Activated naive CD4-positive, alpha-beta T cell treated with anti-CD3 and anti-CD28 coated beads for 36 hours (primary cell): ENCODE data around the gene PLK1. TPM values are rescaled to one million over a fixed set of nuclear protein-coding genes. Genes with fewer than 3 reads are reported as not detected.
"Not testable (repeated sequence)": the region's sequence is repeated elsewhere in the genome, so short reads cannot be mapped to it uniquely, and the experiment has no call there.

Experiments
- CTCF ChIA-PET: fragments of 350-600 bp; sonication (Branson Sonifier 250); formaldehyde crosslinking; loops from one replicate; lab custom pipeline; 2021; ENCODE audit warnings: antibody characterized with exemption; lab: Charles Lee
- DNase-seq: peaks from one replicate; pipeline ENCODE4 v3.0.0-alpha.2; 2020
- H3K27ac Mint-ChIP-seq: one replicate; pipeline ENCODE4 v1.8.0; 2021; ENCODE audit warnings: mild to moderate bottlenecking, mixed read lengths
- H3K27me3 Mint-ChIP-seq: one replicate; pipeline ENCODE4 v1.8.0; 2021; ENCODE audit warnings: low read depth, mixed read lengths
- H3K36me3 Mint-ChIP-seq: one replicate; pipeline ENCODE4 v1.8.0; 2021; ENCODE audit warnings: low read depth, mixed read lengths
- H3K4me1 Mint-ChIP-seq: one replicate; pipeline ENCODE4 v1.8.0; 2021; ENCODE audit warnings: low read depth, mixed read lengths
- H3K4me3 Mint-ChIP-seq: one replicate; pipeline ENCODE4 v1.8.0; 2021; ENCODE audit warnings: mild to moderate bottlenecking, moderate library complexity, mixed read lengths
- H3K9me3 Mint-ChIP-seq: one replicate; pipeline ENCODE4 v1.8.0; 2021; ENCODE audit warnings: mixed read lengths
- intact Hi-C: fragments of 100-400 bp; cut with micrococcal nuclease; formaldehyde crosslinking; loops from one replicate; pipeline ENCODE4 v1.15.1; 2023
- total RNA-seq, 2 experiments: library from RNA; stranded (reverse); gene quantifications; one replicate each; pipeline ENCODE4 v1.2.3, GENCODE V29; 2021

PLK1 gene
- total RNA-seq, result 10 to 100 TPM; 91.8 to 98.0 TPM

DNA sequence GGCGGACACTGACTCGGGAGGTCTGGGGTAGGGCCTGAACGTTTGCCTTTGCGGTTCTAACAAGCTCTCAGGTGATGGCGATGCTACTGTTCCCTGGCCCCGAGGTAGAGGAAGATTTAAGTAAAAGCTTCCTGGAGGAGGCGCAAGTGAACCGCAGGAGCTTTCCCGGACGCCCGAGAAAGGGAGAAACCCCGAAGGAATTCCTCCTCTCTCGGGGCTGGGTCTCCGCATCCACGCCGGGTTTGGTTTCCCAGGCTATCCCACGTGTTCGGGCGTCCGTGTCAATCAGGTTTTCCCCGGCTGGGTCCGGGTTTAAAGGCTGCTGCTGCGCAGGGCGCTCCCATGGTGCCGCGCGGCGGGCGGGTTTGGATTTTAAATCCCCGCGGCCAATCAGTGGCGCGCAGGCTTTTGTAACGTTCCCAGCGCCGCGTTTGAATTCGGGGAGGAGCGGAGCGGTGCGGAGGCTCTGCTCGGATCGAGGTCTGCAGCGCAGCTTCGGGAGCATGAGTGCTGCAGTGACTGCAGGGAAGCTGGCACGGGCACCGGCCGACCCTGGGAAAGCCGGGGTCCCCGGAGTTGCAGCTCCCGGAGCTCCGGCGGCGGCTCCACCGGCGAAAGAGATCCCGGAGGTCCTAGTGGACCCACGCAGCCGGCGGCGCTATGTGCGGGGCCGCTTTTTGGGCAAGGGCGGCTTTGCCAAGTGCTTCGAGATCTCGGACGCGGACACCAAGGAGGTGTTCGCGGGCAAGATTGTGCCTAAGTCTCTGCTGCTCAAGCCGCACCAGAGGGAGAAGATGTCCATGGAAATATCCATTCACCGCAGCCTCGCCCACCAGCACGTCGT lies at the start of gene PLK1:
PLK1 (plus strand) TSS at position 460 of the 844 bp plus-strand sequence; CDS start at position 504, 44 bp downstream.
- Mint-ChIP-seq H3K27me3 (peaks cover 3% of the 10 kb centered on the region), H3K36me3 (peaks cover 36% of the 10 kb centered on the region), H3K4me3 (peak within 1 kb of the TSS; percentile 89), H3K9me3 (no peaks in the 10 kb centered on the region), H3K27ac (peak within 1 kb of the TSS; percentile 30), H3K4me1 (peaks cover 16% of the 10 kb centered on the region)
- CTCF ChIA-PET, result interaction anchor here (0.6 to 2.0 kb wide), 6 partner anchors 9 to 282 kb away, joined by 3 to 7 read pairs (median 4); partner anchors contain the start of gene NDUFAB1
- DNase-seq, result peak; percentile 90
- intact Hi-C loops, result loop anchor here (1.0 to 5.0 kb wide), 3 partner anchors 37 to 336 kb away; partner anchors contain the start of genes DCTN5 and PALB2

DNA sequence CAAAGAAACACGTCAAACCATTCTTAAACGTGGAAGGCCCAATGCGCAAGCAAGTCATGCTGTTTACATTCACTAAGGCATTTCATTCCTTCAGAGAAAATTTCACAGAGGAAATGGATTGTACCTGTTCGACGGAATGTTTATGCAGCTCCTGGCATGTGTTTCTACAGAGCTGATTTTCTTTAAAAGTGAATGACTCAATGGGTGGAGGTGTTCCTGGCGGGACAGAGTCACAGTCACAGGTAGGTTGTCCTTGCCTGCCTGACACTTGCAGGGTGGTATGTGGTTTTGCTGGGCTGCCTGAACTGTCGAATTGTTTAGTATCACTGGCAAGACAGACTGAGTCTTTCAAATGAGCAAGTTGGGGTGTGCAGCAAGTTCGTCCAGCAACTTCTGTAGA lies 49.2 kb upstream of the PLK1 start:
- no peak overlapping the region for H3K27ac Mint-ChIP-seq
- DNase-seq, result no peak
- no peaks in the 10 kb centered on the region for H3K9me3 Mint-ChIP-seq
- no peak overlapping the region for H3K4me3 Mint-ChIP-seq
- H3K4me1 Mint-ChIP-seq, result peaks cover 19% of the 10 kb centered on the region
- peaks cover 47% of the 10 kb centered on the region for H3K36me3 Mint-ChIP-seq
- CTCF ChIA-PET, result no interaction called here
- no peaks in the 10 kb centered on the region for H3K27me3 Mint-ChIP-seq
- intact Hi-C loops, result no loop called here

DNA sequence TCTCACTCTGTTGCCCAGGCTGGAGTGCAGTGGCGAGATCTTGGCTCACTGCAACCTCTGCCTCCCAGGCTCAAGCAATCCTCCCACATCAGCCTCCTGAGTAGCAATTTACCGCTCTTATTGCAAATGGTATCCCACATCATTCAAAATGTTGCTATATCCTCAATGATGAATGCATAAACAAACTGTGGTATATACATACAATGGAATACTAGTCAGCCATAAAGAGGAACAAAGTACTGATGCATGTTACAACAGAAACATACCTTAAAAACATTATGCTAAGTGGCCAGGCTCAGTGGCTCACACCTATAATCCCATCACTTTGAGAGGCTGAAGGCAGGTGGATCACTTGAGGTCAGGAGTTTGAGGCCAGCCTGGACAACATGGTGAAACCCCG lies 46.8 kb upstream of the PLK1 start:
- DNase-seq, H3K27me3 Mint-ChIP-seq, intact Hi-C loops, H3K4me3 Mint-ChIP-seq, H3K9me3 Mint-ChIP-seq, H3K27ac Mint-ChIP-seq, CTCF ChIA-PET: not testable (repeated sequence)
- H3K36me3 Mint-ChIP-seq, result peaks cover 46% of the 10 kb centered on the region
- peaks cover 21% of the 10 kb centered on the region for H3K4me1 Mint-ChIP-seq

DNA sequence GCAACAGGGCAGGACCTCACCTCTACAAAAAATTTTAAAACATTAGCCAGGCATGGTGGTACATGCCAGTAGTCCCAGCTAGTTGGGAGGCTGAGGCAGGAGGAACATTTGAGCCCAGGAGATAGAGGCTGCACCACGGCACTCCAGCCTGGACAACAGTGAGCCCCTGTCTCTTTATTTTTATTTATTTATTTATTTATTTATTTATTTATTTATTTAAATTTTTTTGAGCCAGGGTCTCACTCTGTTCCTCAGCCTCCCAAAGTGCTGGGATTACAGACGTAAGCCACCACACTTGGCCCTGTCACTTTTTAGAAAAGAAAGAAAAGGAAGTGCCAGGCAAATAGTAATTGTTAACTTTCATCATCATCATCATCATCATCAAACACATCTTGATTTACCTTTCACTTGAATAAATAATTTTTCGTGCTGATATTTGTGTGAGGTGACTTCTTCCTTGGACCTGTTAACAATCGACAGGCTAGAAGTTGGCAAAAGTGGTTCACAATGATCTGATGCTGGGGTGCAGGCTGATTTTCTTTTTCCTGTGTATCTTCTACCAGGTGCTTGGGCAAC lies 44.1 kb upstream of the PLK1 start:
- Mint-ChIP-seq H3K4me3 (no peak overlapping the region), H3K4me1 (peaks cover 23% of the 10 kb centered on the region), H3K27me3 (no peaks in the 10 kb centered on the region), H3K36me3 (peaks cover 41% of the 10 kb centered on the region), H3K27ac (no peak overlapping the region), H3K9me3 (no peaks in the 10 kb centered on the region)
- CTCF ChIA-PET, result no interaction called here
- DNase-seq, result no peak
- intact Hi-C loops, result no loop called here

DNA sequence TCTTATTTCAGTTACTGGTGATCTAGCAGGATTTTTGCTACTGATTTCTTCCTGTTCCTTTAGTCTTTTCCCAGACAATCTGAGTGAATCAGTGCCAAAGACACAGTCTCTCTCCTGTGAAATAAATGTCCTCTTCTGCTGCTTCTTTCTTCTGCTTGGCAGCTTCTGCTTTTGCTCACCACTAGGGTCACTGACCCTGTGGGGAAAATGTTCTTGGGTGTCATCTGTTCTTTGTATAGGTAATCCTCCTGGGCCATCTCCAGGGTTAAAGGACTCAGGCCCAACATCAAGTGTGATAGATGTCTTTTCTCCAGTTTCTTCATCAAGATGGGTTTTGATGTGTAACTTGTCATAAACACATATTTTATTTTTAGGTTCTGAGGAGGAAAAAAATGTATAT lies 42.7 kb upstream of the PLK1 start:
- Mint-ChIP-seq H3K4me1 (peaks cover 24% of the 10 kb centered on the region), H3K4me3 (no peak overlapping the region), H3K36me3 (peaks cover 34% of the 10 kb centered on the region), H3K27ac (no peak overlapping the region), H3K27me3 (no peaks in the 10 kb centered on the region), H3K9me3 (no peaks in the 10 kb centered on the region)
- no peak for DNase-seq
- CTCF ChIA-PET, result no interaction called here
- intact Hi-C loops, result no loop called here

DNA sequence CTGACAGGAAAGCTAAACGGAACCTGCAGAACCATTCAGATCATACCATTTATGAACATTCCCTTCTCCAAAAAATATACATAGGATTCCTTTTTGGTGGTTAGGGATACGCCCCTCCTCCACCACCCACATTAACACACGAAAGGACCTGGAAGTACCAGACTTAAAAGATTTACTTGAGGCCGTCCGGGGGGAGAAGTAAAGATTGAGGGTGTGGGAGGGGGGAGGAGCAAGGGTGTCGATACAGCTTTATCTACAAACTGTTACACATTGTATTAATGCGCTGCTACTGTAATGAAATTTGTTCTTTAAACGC lies 38.1 kb upstream of the PLK1 start:
- H3K4me1 Mint-ChIP-seq, result peaks cover 27% of the 10 kb centered on the region
- intact Hi-C loops, result no loop called here
- H3K27ac Mint-ChIP-seq, result peak overlapping the region; percentile 97
- no peak for DNase-seq
- H3K27me3 Mint-ChIP-seq, result no peaks in the 10 kb centered on the region
- H3K36me3 Mint-ChIP-seq, result peaks cover 24% of the 10 kb centered on the region
- H3K4me3 Mint-ChIP-seq, result peak overlapping the region; percentile 100
- CTCF ChIA-PET, result no interaction called here
- no peaks in the 10 kb centered on the region for H3K9me3 Mint-ChIP-seq

DNA sequence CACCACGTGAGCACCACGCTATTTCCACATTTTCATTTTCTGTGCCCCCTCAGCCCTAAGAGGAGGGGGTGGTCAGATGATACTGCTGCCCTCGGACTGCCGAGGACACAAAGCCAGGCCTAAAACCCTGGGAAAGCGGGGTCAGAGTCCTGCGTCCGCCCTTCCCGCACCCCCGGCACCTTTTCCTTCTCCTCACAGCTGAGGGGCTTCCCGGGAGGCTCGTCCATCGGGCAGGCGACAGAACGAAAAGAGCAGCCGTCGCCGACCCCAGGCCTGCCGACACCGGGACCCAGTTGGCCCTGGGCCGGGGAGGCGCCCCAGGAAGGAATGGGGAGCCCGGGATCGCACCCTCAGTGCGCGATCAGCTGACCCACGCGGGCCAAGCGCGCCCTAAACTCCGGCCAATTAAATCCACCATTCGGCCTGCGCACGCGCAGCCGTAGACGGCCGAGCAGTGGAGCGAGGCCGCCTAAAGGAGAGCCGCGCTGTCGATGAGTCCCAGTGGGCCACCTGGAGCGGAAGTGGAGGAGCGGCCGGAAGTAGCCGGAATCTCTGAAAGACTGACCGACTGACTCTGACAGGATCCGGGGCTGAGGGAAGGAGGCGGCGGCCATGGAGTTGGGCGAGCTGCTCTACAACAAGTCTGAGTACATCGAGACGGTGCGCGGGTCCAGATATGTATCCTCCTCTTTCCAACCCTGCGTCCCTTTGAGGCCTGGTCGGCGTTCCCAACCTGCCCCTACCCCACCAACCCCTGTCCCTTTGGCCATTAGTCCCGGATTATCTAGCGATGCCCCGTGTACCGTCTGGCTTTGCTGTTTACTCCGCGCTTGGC lies 37.5 kb upstream of the PLK1 start, which contains the start of the genes DCTN5 and PALB2:
DCTN5 (plus strand) TSS at position 536 of the 835 bp plus-strand sequence; CDS start at position 613, 77 bp downstream.
PALB2 (minus strand) TSS at position 380 of the 835 bp plus-strand sequence; CDS start at position 227, 153 bp downstream.
- intact Hi-C loops, result loop anchor here (1.0 kb wide), 4 partner anchors 29 to 84 kb away; partner anchors contain the start of genes EARS2, NDUFAB1, PLK1 and UBFD1
- peaks cover 33% of the 10 kb centered on the region for H3K4me1 Mint-ChIP-seq
- DNase-seq, result peak; percentile 93
- H3K36me3 Mint-ChIP-seq, result peaks cover 27% of the 10 kb centered on the region
- CTCF ChIA-PET, result no interaction called here
- peak within 1 kb of the TSS; percentile 97 for H3K27ac Mint-ChIP-seq
- no peaks in the 10 kb centered on the region for H3K27me3 Mint-ChIP-seq
- no peaks in the 10 kb centered on the region for H3K9me3 Mint-ChIP-seq
- peak within 1 kb of the TSS; percentile 100 for H3K4me3 Mint-ChIP-seq

DNA sequence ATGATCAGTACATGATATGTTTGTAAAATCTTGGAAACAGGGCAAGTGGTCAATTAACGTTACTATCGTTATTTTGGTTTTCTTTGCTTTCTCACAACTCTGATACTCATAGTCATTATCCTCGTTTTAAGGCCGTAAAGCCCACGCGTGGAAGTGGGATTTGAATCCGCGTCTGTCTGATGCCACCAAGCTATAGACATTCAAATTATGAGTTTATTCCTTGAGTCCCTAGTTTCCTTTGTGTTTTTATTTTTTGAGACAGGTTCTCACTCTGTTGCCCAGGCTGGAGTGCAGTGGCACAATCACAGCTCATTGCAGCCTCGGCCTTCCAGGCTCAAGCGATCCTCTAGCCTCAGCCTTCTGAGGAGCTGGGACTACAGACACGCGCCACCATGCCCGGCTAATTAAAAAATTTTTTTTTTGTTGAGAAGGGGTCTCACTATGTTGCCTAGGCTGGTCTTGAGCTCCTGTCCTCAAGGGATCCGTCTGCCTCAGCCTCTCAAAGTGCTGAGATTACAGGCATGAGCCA lies 36.4 kb upstream of the PLK1 start:
- CTCF ChIA-PET, result interaction anchor here (0.6 kb wide), 2 partner anchors 44 to 46 kb away, joined by 3 read pairs; no protein-coding TSS in a partner anchor
- H3K27me3 Mint-ChIP-seq, result no peaks in the 10 kb centered on the region
- peaks cover 30% of the 10 kb centered on the region for H3K36me3 Mint-ChIP-seq
- no peaks in the 10 kb centered on the region for H3K9me3 Mint-ChIP-seq
- no peak for DNase-seq
- peaks cover 39% of the 10 kb centered on the region for H3K4me1 Mint-ChIP-seq
- intact Hi-C loops, result no loop called here
- H3K27ac Mint-ChIP-seq, result peak overlapping the region; percentile 97
- peak overlapping the region; percentile 100 for H3K4me3 Mint-ChIP-seq

DNA sequence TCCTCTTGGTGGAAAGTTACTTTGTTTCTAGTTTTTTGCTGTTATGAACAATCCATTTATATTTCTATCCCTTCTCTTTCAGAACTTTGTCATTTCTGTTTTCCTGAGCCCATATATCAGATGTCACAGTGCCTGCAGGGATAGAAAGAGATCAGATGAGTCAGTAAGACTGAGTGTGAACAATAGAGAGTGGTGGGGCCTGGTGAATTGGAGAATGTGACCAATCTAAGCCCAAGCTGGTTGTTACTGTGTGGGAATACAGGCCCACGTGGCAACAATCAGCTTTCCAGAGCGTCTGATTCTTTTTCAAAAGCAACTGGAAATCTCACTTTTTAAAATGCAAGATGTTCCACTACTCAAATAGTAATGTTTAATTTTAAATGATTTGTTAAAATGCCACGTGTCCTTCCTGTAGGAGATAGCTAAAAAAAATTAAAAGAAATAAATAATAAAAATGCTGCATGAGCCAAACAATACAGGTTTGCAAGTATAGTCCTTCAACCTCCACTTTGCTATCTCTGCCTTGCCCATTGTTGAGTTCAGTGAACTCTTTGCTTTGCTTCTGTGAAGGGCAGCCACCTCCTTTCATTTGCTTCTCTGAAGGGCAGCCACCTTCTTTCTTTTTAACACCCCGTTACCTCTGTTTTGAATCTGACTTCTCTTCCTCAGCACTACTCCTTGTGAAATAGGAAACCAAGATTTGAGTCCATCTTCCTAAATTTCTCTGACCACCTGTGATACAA lies 27.8 kb upstream of the PLK1 start:
- H3K27me3 Mint-ChIP-seq, result no peaks in the 10 kb centered on the region
- H3K36me3 Mint-ChIP-seq, result peaks cover 46% of the 10 kb centered on the region
- H3K4me1 Mint-ChIP-seq, result peaks cover 38% of the 10 kb centered on the region
- no peaks in the 10 kb centered on the region for H3K9me3 Mint-ChIP-seq
- CTCF ChIA-PET, result no interaction called here
- H3K4me3 Mint-ChIP-seq, result no peak overlapping the region
- peak overlapping the region; percentile 82 for H3K27ac Mint-ChIP-seq
- no peak for DNase-seq
- intact Hi-C loops, result no loop called here

DNA sequence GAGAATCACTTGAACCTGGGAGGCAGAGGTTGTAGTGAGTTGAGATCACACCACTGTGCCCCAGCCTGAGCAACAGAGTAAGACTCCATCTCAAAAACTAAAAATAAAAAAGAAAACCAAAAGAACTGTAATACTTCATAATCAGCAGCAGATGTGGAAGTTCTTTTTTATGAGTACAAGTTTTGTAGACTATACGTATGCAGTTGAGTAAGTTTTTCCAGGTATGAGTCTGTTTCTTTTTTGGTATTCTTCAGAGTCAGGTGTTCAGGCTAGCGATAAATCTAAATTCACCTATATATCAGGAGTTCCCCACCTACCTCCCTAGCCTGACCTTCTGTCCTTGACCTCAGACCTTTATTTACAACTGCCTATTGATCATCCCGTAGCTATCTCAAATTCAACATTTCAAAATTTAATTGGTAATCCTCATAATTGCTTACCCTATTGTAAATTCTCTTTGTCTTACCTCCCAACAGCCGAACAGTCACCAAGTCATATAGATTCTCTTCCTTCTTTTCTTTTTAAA lies 26.7 kb upstream of the PLK1 start:
- H3K27me3 Mint-ChIP-seq, result no peaks in the 10 kb centered on the region
- no peak overlapping the region for H3K4me3 Mint-ChIP-seq
- peaks cover 40% of the 10 kb centered on the region for H3K36me3 Mint-ChIP-seq
- no peaks in the 10 kb centered on the region for H3K9me3 Mint-ChIP-seq
- intact Hi-C loops, result loop anchor here (2.0 kb wide), 1 partner anchor 147 kb away; no protein-coding TSS in a partner anchor
- CTCF ChIA-PET, result no interaction called here
- peak overlapping the region; percentile 82 for H3K27ac Mint-ChIP-seq
- no peak for DNase-seq
- H3K4me1 Mint-ChIP-seq, result peaks cover 29% of the 10 kb centered on the region

DNA sequence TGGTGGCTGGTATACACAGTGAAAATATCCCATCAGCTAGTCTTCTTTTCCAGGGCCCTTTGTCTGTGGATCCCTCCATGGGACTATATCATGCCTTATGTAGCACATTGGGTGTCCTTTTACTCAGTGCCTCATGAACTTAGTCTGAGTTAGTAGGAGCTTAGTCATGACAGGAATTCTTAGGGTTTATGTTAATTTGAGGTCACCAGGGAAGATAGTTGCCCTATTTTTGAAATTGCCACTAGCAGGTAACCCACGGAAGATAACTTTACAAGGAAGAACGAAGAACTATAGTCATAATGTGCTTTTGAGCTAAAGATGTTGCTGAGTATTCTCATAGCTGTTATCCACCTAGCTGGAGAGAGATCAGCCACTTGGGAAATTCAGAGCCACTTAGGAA lies 14.8 kb upstream of the PLK1 start:
- H3K27ac Mint-ChIP-seq, result no peak overlapping the region
- H3K4me3 Mint-ChIP-seq, result no peak overlapping the region
- no peaks in the 10 kb centered on the region for H3K27me3 Mint-ChIP-seq
- intact Hi-C loops, result no loop called here
- peaks cover 43% of the 10 kb centered on the region for H3K36me3 Mint-ChIP-seq
- no peaks in the 10 kb centered on the region for H3K9me3 Mint-ChIP-seq
- peaks cover 4% of the 10 kb centered on the region for H3K4me1 Mint-ChIP-seq
- no peak for DNase-seq
- CTCF ChIA-PET, result no interaction called here
